ENCODE results near the gene LRMDA.

GRCh38 chr10:76136961-76137360 is 705.5 kb downstream of the LRMDA start:
- TF ChIP-seq CTCF (IDR thresholded peaks at IDR 0.05) (no peak), POLR2A (IDR thresholded peaks at IDR 0.05) (no peak)

All from adrenal gland (tissue), 5 donors.